ENCODE data around the gene KRT86. TPM values are rescaled to one million over a fixed set of nuclear protein-coding genes. Genes with fewer than 3 reads are reported as not detected.

KRT86 gene
- total and polyA plus RNA-seq, 2 donors (not counting 1 experiment from before 2014, with no cell fraction given): 0.02 to 0.17 TPM

GRCh38 chr12:52311285-52311648, 36.8 kb downstream of the KRT86 start:
- Histone ChIP-seq H3K36me3 (ENCODE audit: control insufficient read depth, insufficient read depth, low read length) (no peaks in the 10 kb centered on the region), H4K20me1 (ENCODE audit: control insufficient read depth, extremely low read depth, insufficient read depth, low read length) (no peaks in the 10 kb centered on the region), H3K27ac (ENCODE audit: insufficient read depth, low read length) (no peak overlapping the region), H3K4me3 (replicated peaks in 1 of 4; ENCODE audit: control extremely low read depth in 1 of 4, insufficient read depth in 1 of 4, low read depth in 3 of 4, low read length in 4 of 4) (no peak overlapping the region), H3K9me3 (ENCODE audit: control insufficient read depth, insufficient read depth, low read depth, low read length) (no peaks in the 10 kb centered on the region), H2AFZ (ENCODE audit: low read length) (no peak overlapping the region), H3K4me1 (ENCODE audit: control insufficient read depth, extremely low read depth, insufficient read depth, low read length) (no peaks in the 10 kb centered on the region), H3K27me3 (ENCODE audit: control insufficient read depth, insufficient read depth, low read length) (peaks cover 61% of the 10 kb centered on the region), H3K9ac (ENCODE audit: insufficient read depth, low read length) (no peak overlapping the region), H3K79me2 (ENCODE audit: control insufficient read depth, insufficient read depth, low read length) (no peaks in the 10 kb centered on the region), H3K4me2 (ENCODE audit: extremely low read depth, insufficient read depth, low read length) (no peak overlapping the region)
- DNase-seq (ENCODE audit: low read depth in 2 of 2): no peak
- TF ChIP-seq, protein P1, sequence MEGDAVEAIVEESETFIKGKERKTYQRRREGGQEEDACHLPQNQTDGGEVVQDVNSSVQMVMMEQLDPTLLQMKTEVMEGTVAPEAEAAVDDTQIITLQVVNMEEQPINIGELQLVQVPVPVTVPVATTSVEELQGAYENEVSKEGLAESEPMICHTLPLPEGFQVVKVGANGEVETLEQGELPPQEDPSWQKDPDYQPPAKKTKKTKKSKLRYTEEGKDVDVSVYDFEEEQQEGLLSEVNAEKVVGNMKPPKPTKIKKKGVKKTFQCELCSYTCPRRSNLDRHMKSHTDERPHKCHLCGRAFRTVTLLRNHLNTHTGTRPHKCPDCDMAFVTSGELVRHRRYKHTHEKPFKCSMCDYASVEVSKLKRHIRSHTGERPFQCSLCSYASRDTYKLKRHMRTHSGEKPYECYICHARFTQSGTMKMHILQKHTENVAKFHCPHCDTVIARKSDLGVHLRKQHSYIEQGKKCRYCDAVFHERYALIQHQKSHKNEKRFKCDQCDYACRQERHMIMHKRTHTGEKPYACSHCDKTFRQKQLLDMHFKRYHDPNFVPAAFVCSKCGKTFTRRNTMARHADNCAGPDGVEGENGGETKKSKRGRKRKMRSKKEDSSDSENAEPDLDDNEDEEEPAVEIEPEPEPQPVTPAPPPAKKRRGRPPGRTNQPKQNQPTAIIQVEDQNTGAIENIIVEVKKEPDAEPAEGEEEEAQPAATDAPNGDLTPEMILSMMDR (conservative IDR thresholded peaks at IDR 0.05 in 1 of 2, IDR thresholded peaks at IDR 0.05 in 1 of 2; ENCODE audit: low read depth in 1 of 2, low read length in 2 of 2): no peak
- peak; percentile 33 for TF ChIP-seq EZH2 (IDR thresholded peaks at IDR 0.05; ENCODE audit: low read length, missing control alignments)

DNA sequence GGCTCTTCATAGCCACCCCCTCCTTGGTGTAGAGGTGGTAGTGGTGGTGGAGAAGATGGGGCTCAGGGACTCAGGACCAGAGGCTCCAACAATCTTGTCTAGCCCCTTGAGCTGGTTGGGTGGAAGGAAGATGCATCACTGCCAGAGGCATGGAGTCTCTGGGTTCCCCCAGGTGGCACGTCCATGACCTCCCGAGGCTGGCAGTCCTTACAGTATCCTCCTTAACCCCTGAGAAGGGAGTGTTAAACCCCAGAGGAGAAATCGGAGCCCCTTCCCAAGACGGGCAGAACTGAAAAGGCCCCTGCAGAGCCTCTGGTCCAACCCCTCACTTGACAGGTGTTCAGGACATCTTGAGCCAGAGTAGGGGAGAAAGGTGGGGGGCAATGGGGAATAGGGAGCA, 37.6 kb downstream of the KRT86 start:
- Histone ChIP-seq H4K20me1 (ENCODE audit: control insufficient read depth, extremely low read depth, insufficient read depth, low read length) (no peaks in the 10 kb centered on the region), H3K4me2 (ENCODE audit: extremely low read depth, insufficient read depth, low read length) (no peak overlapping the region), H3K9ac (ENCODE audit: insufficient read depth, low read length) (no peak overlapping the region), H3K27ac (ENCODE audit: insufficient read depth, low read length) (no peak overlapping the region), H3K4me1 (ENCODE audit: control insufficient read depth, extremely low read depth, insufficient read depth, low read length) (no peaks in the 10 kb centered on the region), H3K36me3 (ENCODE audit: control insufficient read depth, insufficient read depth, low read length) (no peaks in the 10 kb centered on the region), H3K9me3 (ENCODE audit: control insufficient read depth, insufficient read depth, low read depth, low read length) (no peaks in the 10 kb centered on the region), H3K79me2 (ENCODE audit: control insufficient read depth, insufficient read depth, low read length) (no peaks in the 10 kb centered on the region), H3K4me3 (replicated peaks in 1 of 4; ENCODE audit: control extremely low read depth in 1 of 4, insufficient read depth in 1 of 4, low read depth in 3 of 4, low read length in 4 of 4) (no peak overlapping the region), H2AFZ (ENCODE audit: low read length) (no peak overlapping the region), H3K27me3 (ENCODE audit: control insufficient read depth, insufficient read depth, low read length) (peaks cover 56% of the 10 kb centered on the region)
- TF ChIP-seq, protein P1 (conservative IDR thresholded peaks at IDR 0.05 in 1 of 2, IDR thresholded peaks at IDR 0.05 in 1 of 2; ENCODE audit: low read depth in 1 of 2, low read length in 2 of 2): no peak
- TF ChIP-seq EZH2 (IDR thresholded peaks at IDR 0.05; ENCODE audit: low read length, missing control alignments): no peak
- DNase-seq (ENCODE audit: low read depth in 2 of 2): no peak

GRCh38 chr12:52313461-52313860, 39.0 kb downstream of the KRT86 start:
- Histone ChIP-seq H3K4me2 (ENCODE audit: extremely low read depth, insufficient read depth, low read length) (no peak overlapping the region), H3K36me3 (ENCODE audit: control insufficient read depth, insufficient read depth, low read length) (no peaks in the 10 kb centered on the region), H3K27me3 (ENCODE audit: control insufficient read depth, insufficient read depth, low read length) (peaks cover 46% of the 10 kb centered on the region), H3K4me1 (ENCODE audit: control insufficient read depth, extremely low read depth, insufficient read depth, low read length) (no peaks in the 10 kb centered on the region), H3K4me3 (replicated peaks in 1 of 4; ENCODE audit: control extremely low read depth in 1 of 4, insufficient read depth in 1 of 4, low read depth in 3 of 4, low read length in 4 of 4) (no peak overlapping the region), H3K27ac (ENCODE audit: insufficient read depth, low read length) (no peak overlapping the region), H4K20me1 (ENCODE audit: control insufficient read depth, extremely low read depth, insufficient read depth, low read length) (no peaks in the 10 kb centered on the region), H3K9ac (ENCODE audit: insufficient read depth, low read length) (no peak overlapping the region), H2AFZ (ENCODE audit: low read length) (no peak overlapping the region), H3K9me3 (ENCODE audit: control insufficient read depth, insufficient read depth, low read depth, low read length) (no peaks in the 10 kb centered on the region), H3K79me2 (ENCODE audit: control insufficient read depth, insufficient read depth, low read length) (no peaks in the 10 kb centered on the region)
- DNase-seq (ENCODE audit: low read depth in 2 of 2): no peak
- TF ChIP-seq, protein P1 (conservative IDR thresholded peaks at IDR 0.05 in 1 of 2, IDR thresholded peaks at IDR 0.05 in 1 of 2; ENCODE audit: low read depth in 1 of 2, low read length in 2 of 2): no peak
- TF ChIP-seq EZH2 (IDR thresholded peaks at IDR 0.05; ENCODE audit: low read length, missing control alignments): no peak
